Stimulated activated CD4-positive, alpha-beta T cell treated with anti-CD3 and anti-CD28 coated beads, Interleukin-15, amount 100 ng/mL, for 48 hours (primary cell): ENCODE data around the gene ADD3.
"Not testable (repeated sequence)": the region's sequence is repeated elsewhere in the genome, so short reads cannot be mapped to it uniquely, and the experiment has no call there.

Experiments
- DNase-seq, 2 donors: peaks; one replicate each; pipeline ENCODE4 v3.0.0-alpha.2; 2020; ENCODE audit warnings: low read depth in 2 of 2

The ADD3 gene

GRCh38 chr10:110032801-110033700, 25.3 kb downstream of the ADD3 start:
- no peak for DNase-seq

- no peak for DNase-seq
These were observed 26.0 kb downstream of the ADD3 start for GRCh38 chr10:110033701-110034235.

GRCh38 chr10:110034596-110034995, 26.8 kb downstream of the ADD3 start:
- DNase-seq: no peak

GRCh38 chr10:110035070-110035921, 27.5 kb downstream of the ADD3 start:
- no peak for DNase-seq

GRCh38 chr10:110036640-110037039, 28.9 kb downstream of the ADD3 start:
- DNase-seq: no peak

GRCh38 chr10:110039254-110039653, 31.5 kb downstream of the ADD3 start:
- no peak for DNase-seq

GRCh38 chr10:110040108-110040507, 32.3 kb downstream of the ADD3 start:
- DNase-seq: no peak

- no peak for DNase-seq
These were observed 33.1 kb downstream of the ADD3 start for GRCh38 chr10:110040767-110041478.

- no peak for DNase-seq
These were observed 33.7 kb downstream of the ADD3 start for GRCh38 chr10:110041479-110041829.

- no peak for DNase-seq
These were observed 34.4 kb downstream of the ADD3 start for GRCh38 chr10:110042181-110042580.

- DNase-seq: no peak
These were observed 35.1 kb downstream of the ADD3 start for GRCh38 chr10:110042891-110043290.

GRCh38 chr10:110044681-110045080, 36.9 kb downstream of the ADD3 start:
- no peak for DNase-seq

- DNase-seq: no peak
These were observed 38.0 kb downstream of the ADD3 start for GRCh38 chr10:110045772-110046171.

- DNase-seq: not testable (repeated sequence)
These were observed 40.4 kb downstream of the ADD3 start for GRCh38 chr10:110048145-110048544.

- no peak for DNase-seq
These were observed 41.0 kb downstream of the ADD3 start for GRCh38 chr10:110048781-110049180.

- DNase-seq: not testable (repeated sequence)
These were observed 42.3 kb downstream of the ADD3 start for GRCh38 chr10:110049889-110050591.

- DNase-seq: no peak
These were observed 43.7 kb downstream of the ADD3 start for GRCh38 chr10:110051487-110051886.

- no peak for DNase-seq
These were observed 45.1 kb downstream of the ADD3 start for GRCh38 chr10:110052916-110053315.

- DNase-seq: no peak
These were observed 49.0 kb downstream of the ADD3 start for GRCh38 chr10:110056822-110057221.

GRCh38 chr10:110057456-110057855, 49.7 kb downstream of the ADD3 start:
- no peak for DNase-seq

- DNase-seq: no peak
These were observed 50.4 kb downstream of the ADD3 start for GRCh38 chr10:110058212-110058611.
